GM19193 (cell line): Measurements from ENCODE around the gene ESYT2.

Experiments
- POLR2A ChIP-seq: IDR thresholded peaks from 4 replicates; pipeline ENCODE4 v1.6.1; 2011; ENCODE audit not compliant: insufficient read depth, insufficient read length; ENCODE audit errors: extremely low read depth

Gene ESYT2

GRCh38 chr7:158834878-158835784 lies 5.8 kb upstream of the ESYT2 start:
- no peak for TF ChIP-seq POLR2A

- no peak for TF ChIP-seq POLR2A
Observed at GRCh38 chr7:158832994-158833393, 3.7 kb upstream of the ESYT2 start.

- TF ChIP-seq POLR2A, result no peak
Observed at GRCh38 chr7:158831738-158832091, 2.4 kb upstream of the ESYT2 start.

GRCh38 chr7:158830211-158830723 lies 958 bp upstream of the ESYT2 start:
- no peak for TF ChIP-seq POLR2A

GRCh38 chr7:158829021-158829341 lies 328 bp downstream of the ESYT2 start:
- TF ChIP-seq POLR2A, result no peak

GRCh38 chr7:158828133-158829020 lies 932 bp downstream of the ESYT2 start:
- no peak for TF ChIP-seq POLR2A

- TF ChIP-seq POLR2A, result no peak
Observed at GRCh38 chr7:158827411-158828132, 1.7 kb downstream of the ESYT2 start.

- no peak for TF ChIP-seq POLR2A
Observed at GRCh38 chr7:158825628-158826289, 3.5 kb downstream of the ESYT2 start.

GRCh38 chr7:158824028-158824427 lies 5.3 kb downstream of the ESYT2 start:
- TF ChIP-seq POLR2A, result no peak

- TF ChIP-seq POLR2A, result no peak
Observed at GRCh38 chr7:158821171-158822031, 7.9 kb downstream of the ESYT2 start.

GRCh38 chr7:158820656-158821055 lies 8.7 kb downstream of the ESYT2 start:
- TF ChIP-seq POLR2A, result no peak

- no peak for TF ChIP-seq POLR2A
Observed at GRCh38 chr7:158819571-158820203, 9.6 kb downstream of the ESYT2 start.
